WTC11 (cell line): ENCODE data around the gene GLO1. TPM values are rescaled to one million over a fixed set of nuclear protein-coding genes. Genes with fewer than 3 reads are reported as not detected.

ENCODE experiments used
- ATAC-seq: fragments of 200-7000 bp; cut with Tn5 transposase; 2 replicates; pipeline ENCODE4 v1.10.0; 2021; ENCODE audit warnings: mild to moderate bottlenecking, moderate library complexity
- CTCF ChIA-PET: fragments of 300-600 bp; sonication (Branson Sonifier 250); formaldehyde crosslinking; loops from one replicate; lab custom pipeline; 2021; ENCODE audit warnings: antibody characterized with exemption; lab: Charles Lee
- POLR2A ChIA-PET: fragments of 350-600 bp; sonication (Branson Sonifier 250); formaldehyde crosslinking; loops from one replicate; lab custom pipeline; 2021; ENCODE audit warnings: antibody characterized with exemption; lab: Charles Lee
- DNase-seq: peaks from one replicate; pipeline ENCODE4 v3.0.0; 2021; ENCODE audit warnings: low spot score
- H3K27ac Mint-ChIP-seq: 2 replicates; pipeline ENCODE4 v1.8.0; 2021; ENCODE audit warnings: mixed read lengths
- H3K27me3 Mint-ChIP-seq: 2 replicates; pipeline ENCODE4 v1.8.0; 2021; ENCODE audit warnings: low read depth, mild to moderate bottlenecking, moderate library complexity, mixed read lengths
- H3K36me3 Mint-ChIP-seq: 2 replicates; pipeline ENCODE4 v1.8.0; 2021; ENCODE audit warnings: mixed read lengths
- H3K4me1 Mint-ChIP-seq: 2 replicates; pipeline ENCODE4 v1.8.0; 2022; ENCODE audit warnings: mixed read lengths
- H3K4me3 Mint-ChIP-seq: 2 replicates; pipeline ENCODE4 v1.8.0; 2021; ENCODE audit warnings: mild to moderate bottlenecking, moderate library complexity, mixed read lengths
- H3K9me3 Mint-ChIP-seq: 2 replicates; pipeline ENCODE4 v1.8.0; 2021; ENCODE audit warnings: mixed read lengths
- ESRRA ChIP-seq: sonication (generic); formaldehyde crosslinking; IDR thresholded peaks from 2 replicates; pipeline ENCODE4 v1.8.1; 2022; ENCODE audit warnings: mild to moderate bottlenecking, missing genetic modification reagents, borderline replicate concordance
- HMGA2 ChIP-seq: fragments of 250-450 bp; sonication (Bioruptor Pico); IDR thresholded peaks from 2 replicates; pipeline ENCODE4 v1.4.0; 2021; ENCODE audit warnings: mild to moderate bottlenecking, moderate library complexity
- MYBL2 ChIP-seq: sonication (generic); formaldehyde crosslinking; IDR thresholded peaks from 2 replicates; pipeline ENCODE4 v1.8.1; 2023; ENCODE audit warnings: mild to moderate bottlenecking, moderate library complexity, missing genetic modification reagents
- NFATC4 ChIP-seq: fragments of 250-450 bp; sonication (Bioruptor Pico); IDR thresholded peaks from 2 replicates; pipeline ENCODE4 v1.9.0; 2021; ENCODE audit warnings: mild to moderate bottlenecking
- NFE2L1 ChIP-seq: sonication (generic); formaldehyde crosslinking; IDR thresholded peaks from 2 replicates; pipeline ENCODE4 v1.8.1; 2023; ENCODE audit warnings: missing genetic modification reagents
- RELA ChIP-seq: sonication (generic); formaldehyde crosslinking; IDR thresholded peaks from 2 replicates; pipeline ENCODE4 v1.8.1; 2022; ENCODE audit warnings: missing genetic modification reagents, mild to moderate bottlenecking, borderline replicate concordance
- SMAD4 ChIP-seq: sonication (generic); formaldehyde crosslinking; IDR thresholded peaks from 2 replicates; pipeline ENCODE4 v1.8.0; 2022; ENCODE audit warnings: mild to moderate bottlenecking, missing genetic modification reagents
- SOX15 ChIP-seq: fragments of 250-450 bp; sonication (Bioruptor Pico); IDR thresholded peaks from 2 replicates; pipeline ENCODE4 v1.9.0; 2021; ENCODE audit warnings: mild to moderate bottlenecking
- TCF7 ChIP-seq: sonication (generic); formaldehyde crosslinking; IDR thresholded peaks from 2 replicates; pipeline ENCODE4 v1.8.0; 2022; ENCODE audit warnings: mild to moderate bottlenecking, low read depth, missing genetic modification reagents, moderate library complexity
- TP53 ChIP-seq: sonication (generic); formaldehyde crosslinking; IDR thresholded peaks from 2 replicates; pipeline ENCODE4 v1.8.1; 2023; ENCODE audit warnings: mild to moderate bottlenecking, missing genetic modification reagents
- USF2 ChIP-seq: sonication (generic); formaldehyde crosslinking; IDR thresholded peaks from 2 replicates; pipeline ENCODE4 v1.8.1; 2023; ENCODE audit warnings: mild to moderate bottlenecking, missing genetic modification reagents, moderate library complexity
- ZNF219 ChIP-seq: sonication (generic); formaldehyde crosslinking; IDR thresholded peaks from 2 replicates; pipeline ENCODE4 v1.8.0; 2023; ENCODE audit warnings: missing genetic modification reagents, mild to moderate bottlenecking, borderline replicate concordance
- ZNF232 ChIP-seq: sonication (generic); formaldehyde crosslinking; IDR thresholded peaks from 2 replicates; pipeline ENCODE4 v1.8.0; 2022; ENCODE audit warnings: mild to moderate bottlenecking, missing genetic modification reagents
- ZNF263 ChIP-seq: sonication (generic); formaldehyde crosslinking; IDR thresholded peaks from 2 replicates; pipeline ENCODE4 v1.8.1; 2022; ENCODE audit warnings: low read depth, mild to moderate bottlenecking, moderate library complexity, missing genetic modification reagents
- total RNA-seq: library from RNA; stranded (reverse); gene quantifications from 3 replicates; pipeline ENCODE4 v1.2.3, GENCODE V29; 2021
- TF ChIP-seq, protein P1 (sequence below): sonication (generic); formaldehyde crosslinking; IDR thresholded peaks from 2 replicates; pipeline ENCODE4 v1.8.1; 2022; ENCODE audit warnings: low read depth, mild to moderate bottlenecking, moderate library complexity, missing genetic modification reagents, borderline replicate concordance
- TF ChIP-seq, protein P2 (sequence below): sonication (generic); formaldehyde crosslinking; IDR thresholded peaks from 2 replicates; pipeline ENCODE4 v1.8.1; 2022; ENCODE audit warnings: mild to moderate bottlenecking, missing genetic modification reagents, moderate library complexity, borderline replicate concordance

Gene GLO1
- total RNA-seq, 1 experiment from 2014 or later = 147 TPM

DNA sequence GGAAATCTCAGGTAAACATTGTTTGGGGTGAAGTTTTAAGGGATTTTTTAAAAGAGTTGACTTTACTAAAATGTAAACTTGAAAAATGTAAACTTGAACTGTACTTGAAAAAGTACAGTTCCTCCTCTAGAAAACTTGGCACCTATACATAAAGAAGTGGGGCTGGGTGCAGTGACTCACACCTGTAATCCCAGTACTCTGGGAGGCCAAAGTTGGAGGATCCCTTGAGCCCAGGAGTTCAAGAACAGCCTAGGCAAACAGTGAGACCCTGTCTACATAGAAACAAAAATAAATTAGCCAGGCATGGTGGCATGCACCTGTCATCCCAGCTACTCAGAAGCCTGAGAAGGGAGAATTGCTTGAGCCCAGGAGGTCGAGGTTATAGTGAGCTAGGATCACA is 70.5 kb downstream of the GLO1 start (continued):
- TF ChIP-seq HMGA2 (no peak), USF2 (CRISPR knock-in tag) (no peak), MYBL2 (CRISPR knock-in tag) (no peak), TCF7 (no peak)
- TF ChIP-seq, protein P1, sequence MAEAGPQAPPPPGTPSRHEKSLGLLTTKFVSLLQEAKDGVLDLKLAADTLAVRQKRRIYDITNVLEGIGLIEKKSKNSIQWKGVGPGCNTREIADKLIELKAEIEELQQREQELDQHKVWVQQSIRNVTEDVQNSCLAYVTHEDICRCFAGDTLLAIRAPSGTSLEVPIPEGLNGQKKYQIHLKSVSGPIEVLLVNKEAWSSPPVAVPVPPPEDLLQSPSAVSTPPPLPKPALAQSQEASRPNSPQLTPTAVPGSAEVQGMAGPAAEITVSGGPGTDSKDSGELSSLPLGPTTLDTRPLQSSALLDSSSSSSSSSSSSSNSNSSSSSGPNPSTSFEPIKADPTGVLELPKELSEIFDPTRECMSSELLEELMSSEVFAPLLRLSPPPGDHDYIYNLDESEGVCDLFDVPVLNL (CRISPR knock-in tag) = no peak
- TF ChIP-seq, protein P2, sequence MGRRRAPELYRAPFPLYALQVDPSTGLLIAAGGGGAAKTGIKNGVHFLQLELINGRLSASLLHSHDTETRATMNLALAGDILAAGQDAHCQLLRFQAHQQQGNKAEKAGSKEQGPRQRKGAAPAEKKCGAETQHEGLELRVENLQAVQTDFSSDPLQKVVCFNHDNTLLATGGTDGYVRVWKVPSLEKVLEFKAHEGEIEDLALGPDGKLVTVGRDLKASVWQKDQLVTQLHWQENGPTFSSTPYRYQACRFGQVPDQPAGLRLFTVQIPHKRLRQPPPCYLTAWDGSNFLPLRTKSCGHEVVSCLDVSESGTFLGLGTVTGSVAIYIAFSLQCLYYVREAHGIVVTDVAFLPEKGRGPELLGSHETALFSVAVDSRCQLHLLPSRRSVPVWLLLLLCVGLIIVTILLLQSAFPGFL (CRISPR knock-in tag) = no peak

GRCh38 chr6:38631186-38631783 is 71.7 kb downstream of the GLO1 start:
- Mint-ChIP-seq H3K27me3 (no peaks in the 10 kb centered on the region), H3K4me1 (no peaks in the 10 kb centered on the region), H3K36me3 (no peaks in the 10 kb centered on the region), H3K27ac (no peak overlapping the region), H3K9me3 (peaks cover 5% of the 10 kb centered on the region), H3K4me3 (no peak overlapping the region)
- DNase-seq (no peak), ATAC-seq (no peak)
- CTCF ChIA-PET = no interaction called here
- no peak for TF ChIP-seq SMAD4
- TF ChIP-seq NFATC4 (CRISPR knock-in tag) = no peak
- no peak for TF ChIP-seq TP53 (CRISPR knock-in tag)
- TF ChIP-seq HMGA2 = no peak
- TF ChIP-seq USF2 (CRISPR knock-in tag) = no peak
- no peak for TF ChIP-seq SOX15 (CRISPR knock-in tag)
- TF ChIP-seq ESRRA (CRISPR knock-in tag) = no peak
- TF ChIP-seq ZNF219 (CRISPR knock-in tag) = no peak
- no peak for TF ChIP-seq RELA
- TF ChIP-seq ZNF232 (CRISPR knock-in tag) = no peak
- TF ChIP-seq ZNF263 (CRISPR knock-in tag) = no peak
- no peak for TF ChIP-seq NFE2L1
- TF ChIP-seq TCF7 = no peak
- POLR2A ChIA-PET = no interaction called here

Other genes with a start within 250 kb of the GLO1 start
- gene BTBD9, start 63.2 kb downstream of the GLO1 start, total RNA-seq = 4.2 to 4.5 TPM (median 4.3 TPM) in 3 replicates
- gene DNAH8, start 12.2 kb upstream of the GLO1 start, total RNA-seq = 0.02 TPM in 1 of 3 replicates, not detected in the others